ENCODE data around the gene DLAT.
"Not testable (repeated sequence)": the region's sequence is repeated elsewhere in the genome, so short reads cannot be mapped to it uniquely, and the experiment has no call there.

The DLAT gene

GRCh38 chr11:112017538-112017937, 7.7 kb upstream of the DLAT start:
- Mint-ChIP-seq H3K4me1 (peaks cover under 1% of the 10 kb centered on the region), H3K27me3 (peaks cover 2% of the 10 kb centered on the region), H3K27ac (no peak overlapping the region), H3K9me3 (no peaks in the 10 kb centered on the region), H3K4me3 (no peak overlapping the region), H3K36me3 (ENCODE audit: low read depth) (peaks cover 14% of the 10 kb centered on the region)
- ATAC-seq (no peak), DNase-seq (no peak)

- peaks cover 19% of the 10 kb centered on the region for H3K36me3 Mint-ChIP-seq (ENCODE audit: low read depth)
- DNase-seq (no peak), ATAC-seq (no peak)
- H3K27me3 Mint-ChIP-seq = no peaks in the 10 kb centered on the region
- no peaks in the 10 kb centered on the region for H3K9me3 Mint-ChIP-seq
- no peak overlapping the region for H3K4me3 Mint-ChIP-seq
- peaks cover 10% of the 10 kb centered on the region for H3K4me1 Mint-ChIP-seq
- no peak overlapping the region for H3K27ac Mint-ChIP-seq
Observed at GRCh38 chr11:112019066-112019465, 6.1 kb upstream of the DLAT start.

GRCh38 chr11:112023104-112023503, 2.1 kb upstream of the DLAT start:
- Mint-ChIP-seq H3K27ac (no peak overlapping the region), H3K9me3 (no peaks in the 10 kb centered on the region), H3K4me3 (peak overlapping the region; percentile 29), H3K36me3 (ENCODE audit: low read depth) (peaks cover 22% of the 10 kb centered on the region), H3K27me3 (no peaks in the 10 kb centered on the region), H3K4me1 (peaks cover 23% of the 10 kb centered on the region)
- ATAC-seq = no peak
- DNase-seq = no peak

GRCh38 chr11:112024178-112024772, 933 bp upstream of the DLAT start:
- H3K27me3 Mint-ChIP-seq = no peaks in the 10 kb centered on the region
- peaks cover 32% of the 10 kb centered on the region for H3K36me3 Mint-ChIP-seq (ENCODE audit: low read depth)
- peak overlapping the region; percentile 99 for H3K27ac Mint-ChIP-seq
- H3K4me1 Mint-ChIP-seq = peaks cover 25% of the 10 kb centered on the region
- ATAC-seq (peak; percentile 47), DNase-seq (peak; percentile 11)
- no peaks in the 10 kb centered on the region for H3K9me3 Mint-ChIP-seq
- H3K4me3 Mint-ChIP-seq = peak overlapping the region; percentile 98

- Mint-ChIP-seq H3K36me3 (ENCODE audit: low read depth) (peaks cover 40% of the 10 kb centered on the region), H3K27me3 (no peaks in the 10 kb centered on the region), H3K9me3 (no peaks in the 10 kb centered on the region), H3K27ac (peak overlapping the region; percentile 99), H3K4me1 (peaks cover 25% of the 10 kb centered on the region), H3K4me3 (peak overlapping the region; percentile 98)
- DNase-seq (no peak), ATAC-seq (peak; percentile 2)
Observed at GRCh38 chr11:112025707-112026106, 499 bp downstream of the DLAT start.

- Mint-ChIP-seq H3K4me1 (peaks cover 25% of the 10 kb centered on the region), H3K36me3 (ENCODE audit: low read depth) (peaks cover 38% of the 10 kb centered on the region)
- DNase-seq, H3K27ac Mint-ChIP-seq, ATAC-seq, H3K4me3 Mint-ChIP-seq, H3K9me3 Mint-ChIP-seq, H3K27me3 Mint-ChIP-seq: not testable (repeated sequence)
Observed at GRCh38 chr11:112026784-112027410, 1.7 kb downstream of the DLAT start.

GRCh38 chr11:112029460-112029859, 4.3 kb downstream of the DLAT start:
- DNase-seq (no peak), ATAC-seq (no peak)
- Mint-ChIP-seq H3K27ac (no peak overlapping the region), H3K9me3 (no peaks in the 10 kb centered on the region), H3K36me3 (ENCODE audit: low read depth) (peaks cover 45% of the 10 kb centered on the region), H3K4me1 (peaks cover 15% of the 10 kb centered on the region), H3K4me3 (no peak overlapping the region), H3K27me3 (no peaks in the 10 kb centered on the region)

GRCh38 chr11:112033902-112034301, 8.7 kb downstream of the DLAT start:
- no peaks in the 10 kb centered on the region for H3K9me3 Mint-ChIP-seq
- no peaks in the 10 kb centered on the region for H3K27me3 Mint-ChIP-seq
- H3K4me3 Mint-ChIP-seq = no peak overlapping the region
- ATAC-seq (no peak), DNase-seq (no peak)
- H3K36me3 Mint-ChIP-seq (ENCODE audit: low read depth) = peaks cover 45% of the 10 kb centered on the region
- H3K27ac Mint-ChIP-seq = no peak overlapping the region
- H3K4me1 Mint-ChIP-seq = peaks cover 2% of the 10 kb centered on the region

- Mint-ChIP-seq H3K9me3 (no peaks in the 10 kb centered on the region), H3K4me3 (no peak overlapping the region), H3K27me3 (no peaks in the 10 kb centered on the region), H3K36me3 (ENCODE audit: low read depth) (peaks cover 41% of the 10 kb centered on the region), H3K27ac (no peak overlapping the region), H3K4me1 (peaks cover 14% of the 10 kb centered on the region)
- ATAC-seq (no peak), DNase-seq (no peak)
Observed at GRCh38 chr11:112037527-112037926, 12.3 kb downstream of the DLAT start.

- no peak overlapping the region for H3K4me3 Mint-ChIP-seq
- H3K36me3 Mint-ChIP-seq (ENCODE audit: low read depth) = peaks cover 64% of the 10 kb centered on the region
- DNase-seq (no peak), ATAC-seq (no peak)
- no peaks in the 10 kb centered on the region for H3K27me3 Mint-ChIP-seq
- no peaks in the 10 kb centered on the region for H3K9me3 Mint-ChIP-seq
- H3K27ac Mint-ChIP-seq = peak overlapping the region; percentile 59
- peaks cover 19% of the 10 kb centered on the region for H3K4me1 Mint-ChIP-seq
Observed at GRCh38 chr11:112042161-112042960, 17.2 kb downstream of the DLAT start.

- Mint-ChIP-seq H3K36me3 (ENCODE audit: low read depth) (peaks cover 68% of the 10 kb centered on the region), H3K27ac (peak overlapping the region; percentile 59), H3K4me1 (peaks cover 22% of the 10 kb centered on the region), H3K27me3 (no peaks in the 10 kb centered on the region), H3K4me3 (no peak overlapping the region), H3K9me3 (no peaks in the 10 kb centered on the region)
- DNase-seq (no peak), ATAC-seq (no peak)
Observed at GRCh38 chr11:112042961-112043304, 17.7 kb downstream of the DLAT start.

- Mint-ChIP-seq H3K27me3 (no peaks in the 10 kb centered on the region), H3K27ac (no peak overlapping the region), H3K9me3 (no peaks in the 10 kb centered on the region), H3K4me3 (no peak overlapping the region), H3K4me1 (peaks cover 37% of the 10 kb centered on the region), H3K36me3 (ENCODE audit: low read depth) (peaks cover 70% of the 10 kb centered on the region)
- DNase-seq (no peak), ATAC-seq (no peak)
Observed at GRCh38 chr11:112044961-112045360, 19.8 kb downstream of the DLAT start.

- ATAC-seq = not testable (repeated sequence)
Observed at GRCh38 chr11:112046647-112047046, 21.4 kb downstream of the DLAT start.

GRCh38 chr11:112048256-112048655, 23.0 kb downstream of the DLAT start:
- peak overlapping the region; percentile 26 for H3K27ac Mint-ChIP-seq

More at GRCh38 chr11:112046647-112047046, 21.4 kb downstream of the DLAT start:
- not testable (repeated sequence) for DNase-seq, H3K4me3 Mint-ChIP-seq, H3K9me3 Mint-ChIP-seq, H3K27me3 Mint-ChIP-seq
- Mint-ChIP-seq H3K36me3 (ENCODE audit: low read depth) (peaks cover 76% of the 10 kb centered on the region), H3K27ac (peak overlapping the region; percentile 7), H3K4me1 (peaks cover 35% of the 10 kb centered on the region)

GRCh38 chr11:112049777-112050176, 24.6 kb downstream of the DLAT start:
- Mint-ChIP-seq H3K36me3 (ENCODE audit: low read depth) (peaks cover 71% of the 10 kb centered on the region), H3K4me3 (no peak overlapping the region), H3K9me3 (no peaks in the 10 kb centered on the region), H3K27me3 (no peaks in the 10 kb centered on the region), H3K4me1 (peaks cover 22% of the 10 kb centered on the region), H3K27ac (no peak overlapping the region)
- no peak for DNase-seq
- ATAC-seq = no peak

More at GRCh38 chr11:112048256-112048655, 23.0 kb downstream of the DLAT start:
- not testable (repeated sequence) for DNase-seq, H3K27me3 Mint-ChIP-seq, H3K4me3 Mint-ChIP-seq, ATAC-seq, H3K9me3 Mint-ChIP-seq
- Mint-ChIP-seq H3K4me1 (peaks cover 22% of the 10 kb centered on the region), H3K36me3 (ENCODE audit: low read depth) (peaks cover 75% of the 10 kb centered on the region)

Data from activated naive CD8-positive, alpha-beta T cell treated with anti-CD3 and anti-CD28 coated beads, Interleukin-2, amount 50 U/mL, for 24 hours (primary cell).